ENCODE data around the gene BBS9. TPM values are rescaled to one million over a fixed set of nuclear protein-coding genes. Genes with fewer than 3 reads are reported as not detected.
A peak's percentile ranks its signal among the peaks of the same experiment; 100 is the strongest.

Gene BBS9
- total and polyA plus RNA-seq, 12 donors = 4.1 to 44.0 (median 10.0) TPM

DNA sequence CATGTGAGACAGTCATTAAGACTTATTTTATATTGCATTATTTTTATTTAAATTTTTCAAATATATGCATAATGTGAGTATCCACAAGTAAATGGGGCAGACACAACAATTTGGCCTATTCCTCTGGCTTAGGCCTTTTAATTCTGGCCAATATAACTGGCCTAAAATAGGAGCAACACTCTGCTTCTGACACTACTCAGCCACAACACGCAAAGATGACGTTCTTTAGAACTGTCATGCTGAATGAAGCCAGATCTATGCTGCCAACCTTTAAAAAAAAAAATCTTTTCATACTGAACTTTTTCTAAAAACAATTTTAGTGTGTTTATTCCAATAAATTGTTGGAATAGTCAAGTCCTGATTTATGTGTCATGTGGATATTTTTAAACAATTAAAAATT is 421.0 kb downstream of the BBS9 start:
- intact Hi-C loops (cut with DNase I) = no loop called here

GRCh38 chr7:33550979-33551378 is 421.6 kb downstream of the BBS9 start:
- Histone ChIP-seq H3K4me1 (peaks cover 0 to 19% (median 4%) of the 10 kb centered on the region in 9 donors), H3K9me3 (peaks cover 0 to 3% (median 0%) of the 10 kb centered on the region in 11 donors), H3K4me3 (no peak overlapping the region), H3K27ac (peak overlapping the region in 4 of 10 donors; percentile 10 to 35 (median 14)), H3K36me3 (no peaks in the 10 kb centered on the region), H3K27me3 (no peaks in the 10 kb centered on the region)
- WGBS, 2 donors = 43 to 64% methylated on average over 3 of the region's 3 CpGs
- TF ChIP-seq, protein P1, sequence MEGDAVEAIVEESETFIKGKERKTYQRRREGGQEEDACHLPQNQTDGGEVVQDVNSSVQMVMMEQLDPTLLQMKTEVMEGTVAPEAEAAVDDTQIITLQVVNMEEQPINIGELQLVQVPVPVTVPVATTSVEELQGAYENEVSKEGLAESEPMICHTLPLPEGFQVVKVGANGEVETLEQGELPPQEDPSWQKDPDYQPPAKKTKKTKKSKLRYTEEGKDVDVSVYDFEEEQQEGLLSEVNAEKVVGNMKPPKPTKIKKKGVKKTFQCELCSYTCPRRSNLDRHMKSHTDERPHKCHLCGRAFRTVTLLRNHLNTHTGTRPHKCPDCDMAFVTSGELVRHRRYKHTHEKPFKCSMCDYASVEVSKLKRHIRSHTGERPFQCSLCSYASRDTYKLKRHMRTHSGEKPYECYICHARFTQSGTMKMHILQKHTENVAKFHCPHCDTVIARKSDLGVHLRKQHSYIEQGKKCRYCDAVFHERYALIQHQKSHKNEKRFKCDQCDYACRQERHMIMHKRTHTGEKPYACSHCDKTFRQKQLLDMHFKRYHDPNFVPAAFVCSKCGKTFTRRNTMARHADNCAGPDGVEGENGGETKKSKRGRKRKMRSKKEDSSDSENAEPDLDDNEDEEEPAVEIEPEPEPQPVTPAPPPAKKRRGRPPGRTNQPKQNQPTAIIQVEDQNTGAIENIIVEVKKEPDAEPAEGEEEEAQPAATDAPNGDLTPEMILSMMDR (IDR thresholded peaks at IDR 0.05) = no peak
- intact Hi-C loops (cut with DNase I) = no loop called here
- peak in 7 of 8 donors; percentile 8 to 89 (median 73) for ATAC-seq
- no peak for DNase-seq

More for the DNA sequence above, 421.0 kb downstream of the BBS9 start:
- Histone ChIP-seq H3K36me3 (no peaks in the 10 kb centered on the region), H3K9me3 (peaks cover 0 to 3% (median 0%) of the 10 kb centered on the region in 11 donors), H3K27me3 (no peaks in the 10 kb centered on the region), H3K27ac (peak overlapping the region in 4 of 10 donors; percentile 10 to 35 (median 14)), H3K4me3 (no peak overlapping the region), H3K4me1 (peaks cover 0 to 19% (median 4%) of the 10 kb centered on the region in 9 donors)
- ATAC-seq (peak; percentile 58 to 95 (median 88)), DNase-seq (no peak)
- TF ChIP-seq, protein P1 (IDR thresholded peaks at IDR 0.05) = no peak
- 41 to 65% methylated on average over 2 of the region's 2 CpGs for WGBS, 2 donors

DNA sequence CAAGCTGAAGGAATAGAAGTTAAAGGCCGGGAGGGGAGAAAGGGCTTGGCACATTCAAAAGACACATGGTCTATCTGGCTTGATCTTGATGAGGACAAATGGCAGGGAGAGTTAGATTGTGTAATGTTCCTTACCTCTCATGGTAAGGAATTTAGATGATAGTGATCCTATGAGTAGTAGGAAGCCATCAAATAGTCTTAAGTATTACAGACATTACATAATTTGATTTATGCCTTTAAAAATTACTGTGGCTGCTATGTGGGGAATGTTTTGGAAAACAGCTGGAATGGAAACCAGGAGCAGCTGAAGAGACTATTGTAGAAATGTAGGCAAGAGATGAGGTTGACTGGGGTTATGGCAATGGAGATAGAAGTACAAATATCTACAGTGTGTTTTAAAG is 424.7 kb downstream of the BBS9 start:
- ATAC-seq (no peak), DNase-seq (no peak)
- Histone ChIP-seq H3K36me3 (no peaks in the 10 kb centered on the region), H3K27ac (peak overlapping the region in 1 of 10 donors; percentile 9), H3K4me3 (no peak overlapping the region), H3K27me3 (no peaks in the 10 kb centered on the region), H3K9me3 (peaks cover 0 to 3% (median 0%) of the 10 kb centered on the region in 11 donors), H3K4me1 (peaks cover 0 to 19% (median 4%) of the 10 kb centered on the region in 9 donors)
- intact Hi-C loops (cut with DNase I) = no loop called here
- 94 to 97% methylated on average over 1 of the region's 1 CpG for WGBS, 2 donors
- TF ChIP-seq, protein P1 (IDR thresholded peaks at IDR 0.05) = no peak

DNA sequence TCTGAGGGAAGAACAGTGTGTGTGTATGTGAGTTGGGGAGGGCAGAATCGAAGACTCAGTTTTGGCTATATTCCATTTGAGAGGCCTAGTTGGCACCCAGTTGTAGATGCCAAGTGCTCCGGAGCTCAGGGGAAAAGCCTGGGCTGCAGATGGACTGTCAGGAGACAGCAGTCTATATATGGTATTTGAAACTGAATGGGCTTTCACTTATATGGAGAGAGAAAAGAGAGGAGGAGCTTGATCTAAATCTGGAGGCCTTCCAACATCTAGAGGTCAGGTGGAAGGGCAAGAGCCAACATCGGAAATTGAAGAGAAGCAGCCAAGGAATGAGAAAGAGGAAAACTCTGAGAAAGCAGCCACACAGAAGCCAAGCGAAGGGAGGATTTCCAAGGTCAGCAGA is 425.2 kb downstream of the BBS9 start:
- intact Hi-C loops (cut with DNase I) = no loop called here
- ATAC-seq = peak in 6 of 8 donors; percentile 19 to 64 (median 44)
- Histone ChIP-seq H3K27me3 (no peaks in the 10 kb centered on the region), H3K4me1 (peaks cover 0 to 19% (median 4%) of the 10 kb centered on the region in 9 donors), H3K9me3 (peaks cover 0 to 2% (median 0%) of the 10 kb centered on the region in 11 donors), H3K4me3 (no peak overlapping the region), H3K36me3 (no peaks in the 10 kb centered on the region), H3K27ac (peak overlapping the region in 1 of 10 donors; percentile 9)
- TF ChIP-seq, protein P1 (IDR thresholded peaks at IDR 0.05) = no peak
- DNase-seq = no peak
- WGBS, 2 donors = 33 to 42% methylated on average over 4 of the region's 4 CpGs

All from heart right ventricle (tissue), 16 donors.